Liver (tissue), 9 donors: Measurements from ENCODE around the gene UBE2N. TPM values are rescaled to one million over a fixed set of nuclear protein-coding genes. Genes with fewer than 3 reads are reported as not detected.

Experiments used
- DNase-seq: peaks from one replicate; pipeline ENCODE4 v3.0.0-alpha.2; 2017; ENCODE audit warnings: low spot score
- H3K27ac ChIP-seq, 2 donors: one replicate each; pipeline ENCODE4 v1.7.0; 2013; ENCODE audit warnings: inconsistent platforms in 2 of 2, low read length in 2 of 2, control low read depth in 1 of 2, low read depth in 1 of 2, mild to moderate bottlenecking in 1 of 2
- H3K27me3 ChIP-seq, 4 donors: one replicate each; pipeline versions ENCODE4 v1.6.1 to v1.7.0; 2013; ENCODE audit warnings: low read length in 3 of 4, inconsistent platforms in 1 of 4, mild to moderate bottlenecking in 1 of 4, moderate library complexity in 1 of 4; ENCODE audit not compliant: control insufficient read depth in 4 of 4, insufficient read depth in 4 of 4
- H3K36me3 ChIP-seq, 4 donors: one replicate each; pipeline versions ENCODE4 v1.6.1 to v1.7.0; 2013; ENCODE audit warnings: low read length in 3 of 4, mild to moderate bottlenecking in 3 of 4, low read depth in 1 of 4, moderate library complexity in 1 of 4; ENCODE audit not compliant: control insufficient read depth in 4 of 4, insufficient read depth in 3 of 4
- H3K4me1 ChIP-seq, 4 donors: one replicate each; pipeline versions ENCODE4 v1.6.1 to v1.7.0; 2013; ENCODE audit warnings: low read length in 3 of 4, mild to moderate bottlenecking in 3 of 4, moderate library complexity in 1 of 4; ENCODE audit not compliant: control insufficient read depth in 4 of 4, insufficient read depth in 4 of 4
- H3K4me3 ChIP-seq, 3 donors: one replicate each; pipeline versions ENCODE4 v1.6.1 to v1.7.0; 2013; ENCODE audit warnings: low read length in 3 of 3, control low read depth in 1 of 3, low read depth in 1 of 3, mild to moderate bottlenecking in 1 of 3
- H3K9ac ChIP-seq, 2 donors: one replicate each; pipeline ENCODE4 v1.7.0; 2013; ENCODE audit warnings: low read length in 2 of 2, mild to moderate bottlenecking in 2 of 2, moderate library complexity in 2 of 2, control low read depth in 1 of 2, low read depth in 1 of 2
- H3K9me3 ChIP-seq, 4 donors: one replicate each; pipeline versions ENCODE4 v1.6.1 to v1.7.0; 2013; ENCODE audit warnings: low read length in 3 of 4; ENCODE audit not compliant: control insufficient read depth in 4 of 4
- EGR1 ChIP-seq, 2 donors: IDR thresholded peaks; 2 replicates each; pipeline ENCODE4 v1.6.1; 2016 to 2018; ENCODE audit warnings: antibody characterized with exemption in 2 of 2, low read depth in 2 of 2
- FOXA1 ChIP-seq: IDR thresholded peaks from 2 replicates; pipeline ENCODE4 v1.6.1; 2016; ENCODE audit warnings: antibody characterized with exemption
- FOXA2 ChIP-seq: IDR thresholded peaks from 2 replicates; pipeline ENCODE4 v1.6.1; 2016; ENCODE audit warnings: antibody characterized with exemption
- GABPA ChIP-seq, 2 donors: IDR thresholded peaks in 1 of 2; conservative IDR thresholded peaks in 1 of 2; 2 replicates each; pipeline ENCODE4 v1.6.1; 2016; ENCODE audit warnings: antibody characterized with exemption in 2 of 2, mild to moderate bottlenecking in 1 of 2, moderate library complexity in 1 of 2
- HNF4A ChIP-seq, 2 donors: conservative IDR thresholded peaks; 2 replicates each; pipeline ENCODE4 v1.6.1; 2016; ENCODE audit warnings: antibody characterized with exemption in 2 of 2, mild to moderate bottlenecking in 2 of 2
- HNF4G ChIP-seq: IDR thresholded peaks from 2 replicates; pipeline ENCODE4 v1.6.1; 2016; ENCODE audit warnings: antibody characterized with exemption
- JUND ChIP-seq, 2 donors: IDR thresholded peaks; 2 replicates each; pipeline ENCODE4 v1.6.1; 2016; ENCODE audit warnings: antibody characterized with exemption in 2 of 2
- NR2F2 ChIP-seq: IDR thresholded peaks from 2 replicates; pipeline ENCODE4 v1.6.1; 2016; ENCODE audit warnings: antibody characterized with exemption
- RAD21 ChIP-seq, 2 donors: IDR thresholded peaks; 2 replicates each; pipeline ENCODE4 v1.6.1; 2016; ENCODE audit warnings: antibody characterized with exemption in 2 of 2, mild to moderate bottlenecking in 2 of 2
- RXRA ChIP-seq, 2 donors: IDR thresholded peaks; 2 replicates each; pipeline ENCODE4 v1.6.1; 2017 to 2018; ENCODE audit warnings: antibody characterized with exemption in 2 of 2, mild to moderate bottlenecking in 1 of 2
- SP1 ChIP-seq: IDR thresholded peaks from 2 replicates; pipeline ENCODE4 v1.6.1; 2018; ENCODE audit warnings: antibody characterized with exemption, mild to moderate bottlenecking
- TAF1 ChIP-seq: conservative IDR thresholded peaks from 2 replicates; pipeline ENCODE4 v1.6.1; 2016; ENCODE audit warnings: antibody characterized with exemption, mild to moderate bottlenecking
- YY1 ChIP-seq: IDR thresholded peaks from 2 replicates; pipeline ENCODE4 v1.6.1; 2016; ENCODE audit warnings: antibody characterized with exemption, mild to moderate bottlenecking
- WGBS: extraction: QIAGEN DNeasy Blood & Tissue Kit; methylation state at CpG from one replicate; pipeline ENCODE4 v1.1.7; 2013; 5-methylcytosine and 5-hydroxymethylcytosine counted together
- polyA plus RNA-seq, 2 donors: library from polyadenylated mRNA; stranded (reverse) in 1 of 2; unstranded in 1 of 2; fragments of 200-250 nt in 1 of 2; fragments of >200 nt in 1 of 2; fragmentation: Nextera tagmentation in 1 of 2; extraction: Ambion mirVana in 1 of 2; gene quantifications; one replicate each; pipeline versions ENCODE4 v1.2.1 to v1.2.3, GENCODE V29; 2013 to 2015
- total RNA-seq, 2 donors: library from RNA; depleted of rRNA; stranded (reverse); fragments of >200 nt; gene quantifications; one replicate each; pipeline ENCODE4 v1.2.3, GENCODE V29; 2014
- TF ChIP-seq, protein P1 (sequence below): IDR thresholded peaks from 2 replicates; pipeline ENCODE4 v1.6.1; 2016; ENCODE audit warnings: antibody characterized with exemption, mild to moderate bottlenecking
- TF ChIP-seq, protein P2 (sequence below): IDR thresholded peaks from 2 replicates; pipeline ENCODE4 v1.6.1; 2016; ENCODE audit warnings: antibody characterized with exemption
- TF ChIP-seq, protein P3 (sequence below): IDR thresholded peaks from 2 replicates; pipeline ENCODE4 v1.6.1; 2016; ENCODE audit warnings: antibody characterized with exemption
- TF ChIP-seq, protein P4 (sequence below): IDR thresholded peaks from 2 replicates; pipeline ENCODE4 v1.6.1; 2016; ENCODE audit warnings: antibody characterized with exemption
- donor health status: healthy.
- donor health status: healthy.
- donor health status: healthy.
- donor health status: healthy.
- donor health status: healthy.

Gene UBE2N
- total and polyA plus RNA-seq, 4 donors: 13.9 to 63.7 (median 32.6) TPM

DNA sequence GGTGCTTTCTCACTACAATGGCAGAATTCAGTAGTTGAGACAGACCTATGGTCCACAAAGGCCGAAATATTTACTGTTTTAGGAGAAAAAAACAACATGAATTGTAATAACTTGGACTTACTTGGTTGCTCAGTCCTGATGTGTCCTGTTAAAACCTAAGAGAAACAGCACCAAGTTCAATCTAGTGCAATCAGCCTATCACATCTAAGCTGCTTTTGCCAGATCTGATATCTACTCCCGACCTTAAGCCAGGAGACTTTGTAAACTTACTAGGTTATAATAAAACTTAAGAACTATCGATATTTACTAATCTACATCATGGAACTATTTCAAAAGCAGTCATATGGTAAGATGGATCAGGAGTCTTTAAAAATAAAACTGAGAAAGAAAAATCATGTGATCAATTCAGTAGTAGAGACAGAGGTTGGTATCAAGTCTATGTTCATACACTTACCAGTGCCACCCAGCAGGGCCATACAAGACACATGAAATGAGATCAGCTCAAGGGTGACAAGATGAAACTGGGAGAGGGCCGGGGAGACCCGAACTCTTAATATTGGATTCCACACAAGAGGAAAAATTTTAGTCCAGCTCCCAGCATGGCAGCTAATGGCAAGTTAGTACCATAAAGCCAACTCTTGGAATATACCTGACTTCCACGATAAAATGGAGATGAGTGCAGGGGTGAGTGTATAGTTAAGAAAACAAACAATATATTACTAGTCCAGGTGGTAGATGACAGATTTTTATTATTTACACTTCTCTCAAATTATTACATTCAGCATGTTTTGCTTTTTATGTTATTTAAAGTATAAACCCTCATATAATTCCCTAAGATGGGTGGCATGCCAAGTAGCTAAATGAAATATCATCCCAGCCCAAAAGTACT lies 36.5 kb downstream of the UBE2N start:
- Histone ChIP-seq H3K27ac (no peak overlapping the region), H3K4me3 (no peak overlapping the region), H3K9me3 (no peaks in the 10 kb centered on the region), H3K4me1 (peaks cover 0 to 10% (median 2%) of the 10 kb centered on the region in 4 donors), H3K36me3 (peaks cover 0 to 4% (median 2%) of the 10 kb centered on the region in 4 donors), H3K9ac (no peak overlapping the region), H3K27me3 (no peaks in the 10 kb centered on the region)
- no peak for TF ChIP-seq FOXA2
- no peak for TF ChIP-seq RXRA (IDR thresholded peaks at IDR 0.05)
- DNase-seq: no peak
- WGBS: 82% methylated on average over 6 of the region's 6 CpGs

DNA sequence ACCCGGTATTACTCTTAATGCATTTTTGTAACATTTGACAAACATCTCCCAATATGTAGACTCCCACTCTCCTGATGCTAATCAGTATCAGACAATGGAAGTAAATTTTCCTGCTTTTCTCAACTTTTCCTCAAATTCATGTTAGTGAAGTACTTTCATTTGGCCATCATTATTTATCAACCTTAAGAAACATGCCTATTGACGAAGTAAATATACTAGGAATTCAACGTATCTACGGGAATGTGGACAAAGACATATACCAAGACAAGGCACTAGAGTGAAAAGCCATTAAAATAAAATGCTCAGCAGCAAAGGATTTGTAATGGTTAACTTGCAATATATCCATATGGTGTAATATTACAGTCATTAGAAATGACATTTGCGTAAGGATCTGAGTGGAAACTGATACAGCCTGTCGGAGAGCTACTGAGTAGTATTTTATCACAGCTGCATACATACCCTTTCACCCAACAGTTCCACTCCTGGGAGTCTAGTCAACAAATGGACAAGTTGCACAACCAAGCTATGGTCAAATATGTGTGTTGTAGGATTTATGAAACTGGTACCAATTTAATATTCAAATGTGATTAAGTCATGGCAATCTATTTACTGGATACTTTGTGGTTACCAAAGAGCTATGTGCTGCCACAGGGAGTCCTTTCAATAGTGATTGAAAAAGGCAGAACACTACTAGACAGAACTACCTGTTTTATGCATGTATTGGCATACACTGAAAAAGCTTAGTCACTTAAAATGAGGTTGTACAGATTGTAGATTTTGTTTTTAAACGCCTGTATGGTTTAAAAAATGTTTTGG lies 37.6 kb downstream of the UBE2N start:
- TF ChIP-seq SP1 (peak; percentile 64), HNF4G (no peak), HNF4A (conservative IDR thresholded peaks at IDR 0.05) (peak; percentile 38 to 39), RAD21 (IDR thresholded peaks at IDR 0.05) (peak; percentile 5 to 32), GABPA (IDR thresholded peaks at IDR 0.05 in 1 of 2, conservative IDR thresholded peaks at IDR 0.05 in 1 of 2) (no peak), RXRA (IDR thresholded peaks at IDR 0.05) (peak; percentile 48 to 50), JUND (IDR thresholded peaks at IDR 0.05) (peak in 1 of 2 donors; percentile 14), FOXA1 (no peak)
- DNase-seq: no peak
- Histone ChIP-seq H3K9ac (no peak overlapping the region), H3K27ac (no peak overlapping the region), H3K9me3 (no peaks in the 10 kb centered on the region), H3K36me3 (peaks cover 0 to 4% (median 2%) of the 10 kb centered on the region in 4 donors), H3K27me3 (no peaks in the 10 kb centered on the region), H3K4me1 (peaks cover 0 to 10% (median 2%) of the 10 kb centered on the region in 4 donors), H3K4me3 (no peak overlapping the region)
- WGBS: 76% methylated on average over 7 of the region's 7 CpGs

DNA sequence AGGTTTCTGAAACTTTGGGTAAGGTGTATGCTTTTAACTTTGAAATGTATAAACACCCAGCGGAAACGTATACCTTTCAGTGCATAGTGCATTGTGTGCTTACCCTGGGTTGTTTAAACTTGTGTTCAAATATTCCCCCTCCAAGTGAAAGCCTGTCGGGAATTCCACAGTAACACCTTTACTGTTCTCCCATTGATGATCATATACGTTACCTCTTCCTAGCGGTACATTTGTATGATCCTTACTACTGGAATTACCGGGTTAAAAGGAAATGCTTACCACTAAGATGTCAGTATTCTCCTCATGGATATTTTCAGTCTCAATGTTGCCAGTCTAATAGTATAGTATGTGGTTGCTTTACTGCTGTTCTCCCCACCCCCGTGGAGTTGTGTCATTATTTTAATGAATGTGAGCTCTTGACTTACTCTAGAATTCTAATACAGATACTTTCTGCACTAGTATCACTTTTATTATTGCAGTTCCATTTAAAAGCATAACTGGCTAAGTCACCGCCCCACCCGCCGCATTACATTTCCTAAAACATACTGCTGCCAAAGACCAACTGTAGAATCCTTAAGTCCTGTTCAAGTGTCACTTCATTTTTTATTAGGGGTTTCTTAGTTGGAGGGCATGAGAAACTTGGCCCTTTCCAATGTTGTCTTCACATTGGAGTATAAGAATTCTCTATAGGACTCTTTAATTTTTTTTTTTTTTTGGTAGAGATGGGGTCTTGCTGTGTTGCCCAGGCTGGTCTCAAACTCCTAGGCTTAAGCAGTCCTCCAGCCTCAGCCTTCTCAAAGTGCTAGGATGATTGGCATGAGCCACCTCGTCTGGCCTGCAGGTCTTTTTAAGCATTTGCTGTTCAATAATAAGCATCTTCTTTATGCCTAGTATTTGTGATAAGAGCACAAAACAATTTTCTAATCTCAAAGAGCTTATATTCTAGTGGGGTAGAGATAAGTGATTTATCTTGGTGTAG lies 39.1 kb downstream of the UBE2N start:
- H3K4me3 ChIP-seq: no peak overlapping the region
- no peaks in the 10 kb centered on the region for H3K27me3 ChIP-seq
- H3K4me1 ChIP-seq: peaks cover 1 to 10% (median 3%) of the 10 kb centered on the region in 4 donors
- H3K9me3 ChIP-seq: no peaks in the 10 kb centered on the region
- H3K9ac ChIP-seq: no peak overlapping the region
- no peak overlapping the region for H3K27ac ChIP-seq
- peaks cover 0 to 6% (median 2%) of the 10 kb centered on the region in 4 donors for H3K36me3 ChIP-seq
- WGBS: 91% methylated on average over 11 of the region's 11 CpGs
- no peak for DNase-seq
- TF ChIP-seq NR2F2 (no peak), RAD21 (IDR thresholded peaks at IDR 0.05) (no peak), FOXA1 (no peak), HNF4A (conservative IDR thresholded peaks at IDR 0.05) (no peak), GABPA (IDR thresholded peaks at IDR 0.05 in 1 of 2, conservative IDR thresholded peaks at IDR 0.05 in 1 of 2) (no peak), RXRA (IDR thresholded peaks at IDR 0.05) (no peak), EGR1 (IDR thresholded peaks at IDR 0.05; ENCODE audit: low read depth in 2 of 2) (no peak), SP1 (no peak), YY1 (no peak), HNF4G (no peak), JUND (IDR thresholded peaks at IDR 0.05) (no peak), FOXA2 (no peak), TAF1 (no peak)
- TF ChIP-seq, protein P1, sequence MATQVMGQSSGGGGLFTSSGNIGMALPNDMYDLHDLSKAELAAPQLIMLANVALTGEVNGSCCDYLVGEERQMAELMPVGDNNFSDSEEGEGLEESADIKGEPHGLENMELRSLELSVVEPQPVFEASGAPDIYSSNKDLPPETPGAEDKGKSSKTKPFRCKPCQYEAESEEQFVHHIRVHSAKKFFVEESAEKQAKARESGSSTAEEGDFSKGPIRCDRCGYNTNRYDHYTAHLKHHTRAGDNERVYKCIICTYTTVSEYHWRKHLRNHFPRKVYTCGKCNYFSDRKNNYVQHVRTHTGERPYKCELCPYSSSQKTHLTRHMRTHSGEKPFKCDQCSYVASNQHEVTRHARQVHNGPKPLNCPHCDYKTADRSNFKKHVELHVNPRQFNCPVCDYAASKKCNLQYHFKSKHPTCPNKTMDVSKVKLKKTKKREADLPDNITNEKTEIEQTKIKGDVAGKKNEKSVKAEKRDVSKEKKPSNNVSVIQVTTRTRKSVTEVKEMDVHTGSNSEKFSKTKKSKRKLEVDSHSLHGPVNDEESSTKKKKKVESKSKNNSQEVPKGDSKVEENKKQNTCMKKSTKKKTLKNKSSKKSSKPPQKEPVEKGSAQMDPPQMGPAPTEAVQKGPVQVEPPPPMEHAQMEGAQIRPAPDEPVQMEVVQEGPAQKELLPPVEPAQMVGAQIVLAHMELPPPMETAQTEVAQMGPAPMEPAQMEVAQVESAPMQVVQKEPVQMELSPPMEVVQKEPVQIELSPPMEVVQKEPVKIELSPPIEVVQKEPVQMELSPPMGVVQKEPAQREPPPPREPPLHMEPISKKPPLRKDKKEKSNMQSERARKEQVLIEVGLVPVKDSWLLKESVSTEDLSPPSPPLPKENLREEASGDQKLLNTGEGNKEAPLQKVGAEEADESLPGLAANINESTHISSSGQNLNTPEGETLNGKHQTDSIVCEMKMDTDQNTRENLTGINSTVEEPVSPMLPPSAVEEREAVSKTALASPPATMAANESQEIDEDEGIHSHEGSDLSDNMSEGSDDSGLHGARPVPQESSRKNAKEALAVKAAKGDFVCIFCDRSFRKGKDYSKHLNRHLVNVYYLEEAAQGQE: no peak
- TF ChIP-seq, protein P2, sequence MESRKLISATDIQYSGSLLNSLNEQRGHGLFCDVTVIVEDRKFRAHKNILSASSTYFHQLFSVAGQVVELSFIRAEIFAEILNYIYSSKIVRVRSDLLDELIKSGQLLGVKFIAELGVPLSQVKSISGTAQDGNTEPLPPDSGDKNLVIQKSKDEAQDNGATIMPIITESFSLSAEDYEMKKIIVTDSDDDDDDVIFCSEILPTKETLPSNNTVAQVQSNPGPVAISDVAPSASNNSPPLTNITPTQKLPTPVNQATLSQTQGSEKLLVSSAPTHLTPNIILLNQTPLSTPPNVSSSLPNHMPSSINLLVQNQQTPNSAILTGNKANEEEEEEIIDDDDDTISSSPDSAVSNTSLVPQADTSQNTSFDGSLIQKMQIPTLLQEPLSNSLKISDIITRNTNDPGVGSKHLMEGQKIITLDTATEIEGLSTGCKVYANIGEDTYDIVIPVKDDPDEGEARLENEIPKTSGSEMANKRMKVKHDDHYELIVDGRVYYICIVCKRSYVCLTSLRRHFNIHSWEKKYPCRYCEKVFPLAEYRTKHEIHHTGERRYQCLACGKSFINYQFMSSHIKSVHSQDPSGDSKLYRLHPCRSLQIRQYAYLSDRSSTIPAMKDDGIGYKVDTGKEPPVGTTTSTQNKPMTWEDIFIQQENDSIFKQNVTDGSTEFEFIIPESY: no peak
- TF ChIP-seq, protein P3, sequence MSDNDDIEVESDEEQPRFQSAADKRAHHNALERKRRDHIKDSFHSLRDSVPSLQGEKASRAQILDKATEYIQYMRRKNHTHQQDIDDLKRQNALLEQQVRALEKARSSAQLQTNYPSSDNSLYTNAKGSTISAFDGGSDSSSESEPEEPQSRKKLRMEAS: no peak
- TF ChIP-seq, protein P4, sequence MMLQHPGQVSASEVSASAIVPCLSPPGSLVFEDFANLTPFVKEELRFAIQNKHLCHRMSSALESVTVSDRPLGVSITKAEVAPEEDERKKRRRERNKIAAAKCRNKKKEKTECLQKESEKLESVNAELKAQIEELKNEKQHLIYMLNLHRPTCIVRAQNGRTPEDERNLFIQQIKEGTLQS: no peak
